ENCODE measurements around the gene DEUP1.

- TF ChIP-seq, protein P1, sequence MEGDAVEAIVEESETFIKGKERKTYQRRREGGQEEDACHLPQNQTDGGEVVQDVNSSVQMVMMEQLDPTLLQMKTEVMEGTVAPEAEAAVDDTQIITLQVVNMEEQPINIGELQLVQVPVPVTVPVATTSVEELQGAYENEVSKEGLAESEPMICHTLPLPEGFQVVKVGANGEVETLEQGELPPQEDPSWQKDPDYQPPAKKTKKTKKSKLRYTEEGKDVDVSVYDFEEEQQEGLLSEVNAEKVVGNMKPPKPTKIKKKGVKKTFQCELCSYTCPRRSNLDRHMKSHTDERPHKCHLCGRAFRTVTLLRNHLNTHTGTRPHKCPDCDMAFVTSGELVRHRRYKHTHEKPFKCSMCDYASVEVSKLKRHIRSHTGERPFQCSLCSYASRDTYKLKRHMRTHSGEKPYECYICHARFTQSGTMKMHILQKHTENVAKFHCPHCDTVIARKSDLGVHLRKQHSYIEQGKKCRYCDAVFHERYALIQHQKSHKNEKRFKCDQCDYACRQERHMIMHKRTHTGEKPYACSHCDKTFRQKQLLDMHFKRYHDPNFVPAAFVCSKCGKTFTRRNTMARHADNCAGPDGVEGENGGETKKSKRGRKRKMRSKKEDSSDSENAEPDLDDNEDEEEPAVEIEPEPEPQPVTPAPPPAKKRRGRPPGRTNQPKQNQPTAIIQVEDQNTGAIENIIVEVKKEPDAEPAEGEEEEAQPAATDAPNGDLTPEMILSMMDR (IDR thresholded peaks at IDR 0.05; ENCODE audit: low read depth, low read length), result no peak
- TF ChIP-seq EZH2phosphoT487 (IDR thresholded peaks at IDR 0.05; ENCODE audit: low read depth), result no peak
Measured at GRCh38 chr11:93478841-93479240, 148.3 kb downstream of the DEUP1 start.

Measured in OCI-LY3 (cell line).